GM10847 (cell line): Measurements from ENCODE around the gene RNF144A.

ENCODE experiments used
- POLR2A ChIP-seq: IDR thresholded peaks from 2 replicates; pipeline ENCODE4 v1.6.1; 2011; ENCODE audit not compliant: insufficient read length; ENCODE audit errors: extremely low read depth

The RNF144A gene

GRCh38 chr2:6986301-6986911 lies 69.2 kb downstream of the RNF144A start:
- TF ChIP-seq POLR2A, result no peak

- TF ChIP-seq POLR2A, result no peak
Measured at GRCh38 chr2:6986912-6987361, 69.7 kb downstream of the RNF144A start.

- TF ChIP-seq POLR2A, result no peak
Measured at GRCh38 chr2:6990871-6991270, 73.7 kb downstream of the RNF144A start.

GRCh38 chr2:6992794-6993228 lies 75.6 kb downstream of the RNF144A start:
- no peak for TF ChIP-seq POLR2A

DNA sequence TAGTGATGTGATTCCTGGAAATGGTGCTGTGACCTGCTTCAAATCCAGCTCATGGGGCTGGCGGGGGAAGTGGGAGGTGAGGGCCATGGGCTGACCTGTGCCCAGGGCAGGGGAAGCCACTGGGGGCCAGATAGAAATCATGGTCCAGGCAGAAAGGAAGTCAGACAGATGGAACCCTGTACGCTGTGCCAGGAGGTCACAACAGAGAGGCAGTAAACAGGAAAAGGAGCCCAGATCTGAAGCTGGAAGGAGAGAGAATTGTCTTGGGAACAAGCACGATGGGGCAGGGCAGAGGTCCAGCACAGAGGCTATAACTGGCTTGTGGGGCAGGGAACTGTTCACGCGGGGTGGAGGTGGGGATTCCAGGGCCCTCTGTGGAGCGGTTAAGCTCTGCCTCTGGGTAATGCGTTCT lies 76.0 kb downstream of the RNF144A start:
- no peak for TF ChIP-seq POLR2A

GRCh38 chr2:6993936-6994335 lies 76.7 kb downstream of the RNF144A start:
- no peak for TF ChIP-seq POLR2A

- no peak for TF ChIP-seq POLR2A
Measured at GRCh38 chr2:6994536-6995128, 77.4 kb downstream of the RNF144A start.

DNA sequence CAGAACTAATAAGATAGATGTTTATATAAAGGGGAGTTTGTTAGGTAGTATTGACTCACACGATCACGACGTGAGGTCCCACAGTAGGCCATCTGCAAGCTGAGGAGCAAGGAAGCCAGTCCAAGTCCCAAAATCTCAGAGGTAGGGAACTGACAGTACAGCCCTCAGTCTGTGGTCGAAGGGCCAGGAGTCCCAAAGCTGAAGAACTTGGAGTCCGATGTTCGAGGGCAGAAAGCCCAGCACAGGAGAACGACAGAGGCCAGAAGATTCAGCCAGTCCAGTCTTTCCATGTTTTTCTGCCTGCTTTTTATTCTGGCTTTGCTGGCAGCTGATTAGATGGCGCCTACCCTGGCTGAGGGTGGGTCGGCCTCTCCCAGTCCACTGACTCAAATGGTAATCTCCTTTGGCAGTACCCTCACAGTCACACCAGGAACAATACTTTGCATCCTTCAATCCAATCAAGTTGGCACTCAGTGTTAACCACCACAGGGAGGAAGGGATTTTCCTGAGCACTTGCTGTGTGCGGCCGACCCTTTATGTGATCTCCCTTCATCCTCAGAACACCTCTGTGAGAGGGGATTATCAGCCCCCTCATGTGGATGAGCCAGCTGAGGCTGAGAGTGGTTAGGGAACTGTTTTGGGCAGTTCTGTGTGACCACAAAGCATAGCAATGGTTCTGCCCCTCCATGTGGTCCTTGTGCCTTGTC lies 78.3 kb downstream of the RNF144A start:
- no peak for TF ChIP-seq POLR2A

- no peak for TF ChIP-seq POLR2A
Measured at GRCh38 chr2:6999211-6999877, 82.1 kb downstream of the RNF144A start.

GRCh38 chr2:7003895-7004294 lies 86.7 kb downstream of the RNF144A start:
- no peak for TF ChIP-seq POLR2A

DNA sequence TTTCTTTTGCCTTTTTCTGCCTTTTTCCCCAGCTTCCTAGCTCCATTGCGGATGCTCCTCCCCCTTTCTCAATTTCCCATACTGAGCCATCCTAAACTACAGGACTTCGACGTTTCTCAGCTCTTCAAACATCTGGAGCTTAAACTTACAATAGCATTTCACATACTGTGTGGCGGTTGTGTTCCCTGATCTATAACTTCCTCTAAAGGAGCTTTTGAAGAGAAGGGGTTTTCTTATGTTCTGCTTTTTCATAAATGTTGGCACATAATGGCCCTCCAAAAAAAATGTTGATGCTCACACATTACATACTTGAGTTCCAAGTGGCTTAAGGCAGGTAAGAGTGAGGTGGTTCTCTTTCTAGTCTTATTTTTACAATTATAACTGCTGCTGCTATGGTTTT lies 87.4 kb downstream of the RNF144A start:
- no peak for TF ChIP-seq POLR2A

GRCh38 chr2:7007488-7007845 lies 90.3 kb downstream of the RNF144A start:
- no peak for TF ChIP-seq POLR2A

GRCh38 chr2:7007846-7008741 lies 90.9 kb downstream of the RNF144A start:
- TF ChIP-seq POLR2A, result no peak

- TF ChIP-seq POLR2A, result no peak
Measured at GRCh38 chr2:7009207-7009911, 92.1 kb downstream of the RNF144A start.
